Measurements from ENCODE around the gene XG.

XG gene

DNA sequence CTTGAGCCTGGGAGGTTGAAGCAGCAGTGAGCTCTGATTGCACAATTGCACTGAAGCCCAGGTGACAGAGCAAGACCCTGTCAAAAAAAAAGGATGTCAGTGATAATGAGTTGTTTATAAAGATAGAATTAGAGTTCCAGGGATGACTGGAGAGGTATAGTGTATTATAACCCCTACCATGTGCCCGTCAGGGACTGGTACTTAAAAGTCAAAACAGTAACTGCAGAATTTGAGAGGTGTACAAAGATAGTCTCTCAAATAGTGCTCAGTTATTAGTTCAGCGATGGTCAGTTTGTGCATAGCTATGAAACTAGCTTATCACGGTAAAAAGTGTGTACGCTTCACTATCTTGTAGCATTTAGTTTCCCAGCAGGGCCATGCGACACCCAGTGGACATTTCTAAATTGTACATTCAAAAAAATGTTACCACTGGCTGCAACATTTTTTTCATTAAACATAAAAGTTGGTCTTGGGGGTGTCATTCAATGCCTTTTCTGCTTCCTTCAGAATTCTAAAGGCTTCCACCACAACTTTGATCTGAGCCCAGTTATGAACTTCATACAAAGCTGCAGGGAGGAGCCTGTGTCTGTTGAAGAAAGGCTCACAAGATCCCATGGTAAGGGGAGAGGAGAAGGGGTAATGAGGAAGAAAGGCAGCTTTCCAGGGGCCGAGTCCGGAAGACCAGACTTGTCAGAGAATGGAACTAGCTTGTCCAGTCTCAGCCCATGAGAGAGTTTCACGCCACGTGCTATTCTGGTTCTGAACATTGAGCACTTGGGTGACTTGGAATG lies 67.7 kb downstream of the XG start:
- no peak for DNase-seq (ENCODE audit: low spot score)

DNA sequence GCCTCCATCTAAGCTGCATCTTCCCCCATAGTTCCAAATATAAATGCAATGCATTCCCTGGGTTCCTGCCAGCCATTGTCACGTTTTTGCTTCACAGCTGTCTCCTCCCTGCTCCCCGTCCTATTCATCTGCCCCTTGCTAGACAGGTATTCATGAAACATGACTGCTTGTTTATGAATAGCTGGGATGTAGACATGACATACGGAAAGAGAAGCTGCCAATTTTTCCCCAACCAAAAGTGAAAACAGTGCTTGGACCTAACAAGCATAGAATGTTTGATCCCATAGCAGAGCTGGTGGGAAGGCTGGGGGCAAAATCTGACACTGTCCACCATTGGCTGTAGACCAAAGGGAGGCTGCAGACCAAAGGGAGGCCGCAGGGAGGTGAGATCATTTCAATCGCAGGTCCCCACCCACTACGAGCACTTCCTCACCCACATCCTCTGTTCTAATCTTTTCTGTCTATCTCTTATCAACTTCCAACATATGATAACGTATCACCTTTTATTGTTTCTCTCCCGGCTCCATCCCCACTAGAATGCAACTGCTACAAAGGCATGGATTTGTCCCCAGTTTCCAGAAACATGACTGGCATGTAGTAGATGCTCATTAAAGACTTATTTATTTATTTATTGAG lies 68.4 kb downstream of the XG start:
- DNase-seq (ENCODE audit: low spot score), result no peak

DNA sequence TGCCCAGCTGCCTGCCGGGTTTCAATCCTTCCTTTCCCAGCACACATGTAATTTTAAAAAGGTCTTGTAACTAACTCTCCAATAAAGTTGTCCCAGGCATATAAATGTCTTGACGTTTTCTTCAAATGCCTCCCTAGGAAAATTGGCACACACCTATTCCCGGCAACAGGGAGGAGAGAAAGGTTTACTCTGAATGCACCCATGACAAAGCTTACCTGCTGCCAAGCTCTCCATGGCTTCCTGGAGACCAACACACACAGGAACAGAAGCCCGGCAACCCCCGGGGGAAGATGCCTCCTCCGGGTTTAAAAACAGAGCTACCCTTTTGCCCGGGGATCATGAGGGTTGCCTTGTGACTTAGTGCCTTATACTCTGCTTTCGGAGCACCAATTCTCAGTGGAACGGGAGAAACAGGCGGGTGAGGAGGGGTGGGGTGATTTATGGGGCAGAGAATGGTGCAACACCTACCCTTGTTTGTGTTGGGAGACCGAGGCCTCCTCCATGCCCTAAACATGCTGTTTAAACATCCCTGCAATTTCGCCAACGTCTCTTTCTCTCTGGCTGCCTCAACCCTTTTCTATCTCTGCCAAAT lies 72.1 kb downstream of the XG start:
- DNase-seq (ENCODE audit: low spot score), result no peak

DNA sequence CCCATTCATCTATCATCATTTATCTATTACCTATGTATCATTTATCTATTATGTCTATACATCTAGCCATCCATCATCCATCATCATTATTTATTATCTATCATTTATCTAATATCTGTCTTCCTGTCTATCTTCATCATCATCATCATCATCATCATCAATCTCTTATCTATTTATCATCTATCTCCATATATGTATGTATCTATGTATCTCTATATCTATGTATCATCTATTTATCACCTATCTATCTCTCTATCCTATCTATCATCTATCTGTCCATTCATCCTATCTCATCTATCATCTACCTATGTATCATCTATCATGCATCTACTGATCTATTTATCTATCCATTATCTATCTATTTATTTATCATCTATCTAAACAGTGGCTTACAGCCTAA lies 73.0 kb downstream of the XG start:
- DNase-seq (ENCODE audit: low spot score), result no peak

DNA sequence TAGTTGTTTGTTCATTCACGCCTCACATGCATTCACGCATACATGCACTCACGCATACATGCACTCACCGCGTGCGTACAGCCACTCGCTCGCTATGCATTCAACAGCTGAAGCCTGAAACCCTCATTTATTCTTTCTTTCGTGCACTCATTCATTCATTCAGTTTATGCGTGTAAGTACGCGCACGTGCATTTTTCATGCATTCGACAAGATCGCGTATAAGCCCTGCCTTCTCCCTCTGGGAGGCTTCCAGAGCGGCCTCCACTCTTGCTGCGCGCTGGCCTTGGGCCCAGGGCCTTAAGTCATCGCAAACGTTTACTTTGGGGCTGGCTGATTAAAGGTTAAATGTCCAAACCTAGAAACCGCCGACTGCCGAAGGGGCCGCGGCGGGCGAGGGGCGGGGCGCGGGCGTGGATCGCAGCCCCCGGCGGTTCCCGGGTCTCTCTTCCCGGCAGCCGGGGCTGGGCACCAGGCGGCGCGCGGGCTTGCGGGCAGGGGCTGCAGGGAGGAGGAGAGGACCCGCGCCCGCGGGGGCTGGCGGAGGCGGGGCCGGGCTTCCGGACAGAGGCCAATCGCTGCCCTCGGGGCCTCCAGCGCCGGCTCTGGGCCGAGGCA lies 76.6 kb downstream of the XG start, which contains the start of gene GYG2:
GYG2 (plus strand) TSS at position 587 of the 615 bp plus-strand sequence. CDS start 1,259 bp downstream, outside the sequence.
- peak; percentile 72 for DNase-seq (ENCODE audit: low spot score)

DNA sequence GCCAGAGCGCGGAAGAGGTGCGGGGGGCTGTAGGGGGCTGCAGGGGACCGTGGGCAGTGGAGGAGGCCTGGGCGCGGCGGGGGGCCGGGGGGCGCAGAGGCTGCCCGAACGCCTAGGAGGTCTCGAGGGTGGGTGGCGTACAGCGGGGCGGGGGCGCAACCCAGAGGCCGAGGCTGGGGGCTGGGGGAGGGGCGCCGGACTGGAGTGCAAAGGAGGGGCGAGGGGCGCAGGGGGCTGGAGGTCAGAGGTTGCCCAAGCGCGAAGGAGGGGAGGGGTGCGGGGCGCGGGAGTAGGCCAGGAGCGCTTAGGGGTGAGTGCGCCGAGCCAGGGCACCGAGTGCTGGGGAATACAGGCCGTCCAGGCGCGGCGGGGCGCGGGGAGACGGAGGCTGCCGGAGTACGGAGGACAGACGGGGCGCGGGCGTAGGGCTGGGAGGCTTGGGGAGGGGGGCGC lies 77.1 kb downstream of the XG start:
- DNase-seq (ENCODE audit: low spot score), result peak; percentile 58

DNA sequence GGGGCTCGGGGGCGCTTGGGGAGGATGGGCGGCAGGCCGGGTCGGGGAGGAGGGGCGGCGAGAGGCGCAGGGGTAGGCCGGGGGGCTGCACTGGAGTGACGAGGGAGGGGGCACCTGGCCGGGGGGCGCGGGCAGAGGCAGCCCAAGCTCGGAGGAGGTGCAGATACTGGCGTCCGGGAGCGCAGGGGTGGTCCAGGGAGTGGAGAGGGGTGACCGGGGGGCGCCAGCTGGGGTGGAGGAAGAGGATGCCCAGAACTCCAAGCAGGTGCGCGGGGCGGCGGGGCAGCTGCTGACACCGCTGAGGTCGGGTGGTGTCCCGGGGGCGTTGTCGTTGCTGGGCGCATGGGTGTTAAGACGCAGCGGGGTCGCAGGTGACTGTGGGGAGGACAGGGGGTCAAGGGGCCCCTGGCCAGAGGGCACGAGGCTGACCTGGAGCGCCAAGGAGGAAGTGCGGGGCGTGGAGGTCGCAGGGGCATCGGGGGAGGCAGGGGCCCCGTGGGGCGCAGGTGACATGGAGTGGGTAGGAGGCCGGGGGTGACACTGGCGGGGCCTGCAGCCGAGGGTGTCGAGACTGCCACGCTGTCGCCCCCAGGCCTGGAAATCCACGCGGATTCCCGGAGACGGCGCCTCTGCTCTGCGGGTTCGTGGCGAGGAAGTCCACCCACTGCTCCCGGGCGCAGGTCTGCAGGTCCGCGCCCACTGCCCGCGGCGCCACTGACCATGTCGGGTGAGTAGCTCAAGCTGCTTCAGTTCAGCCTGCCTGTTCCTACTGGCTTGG lies 77.8 kb downstream of the XG start:
- DNase-seq (ENCODE audit: low spot score), result peak; percentile 6

DNA sequence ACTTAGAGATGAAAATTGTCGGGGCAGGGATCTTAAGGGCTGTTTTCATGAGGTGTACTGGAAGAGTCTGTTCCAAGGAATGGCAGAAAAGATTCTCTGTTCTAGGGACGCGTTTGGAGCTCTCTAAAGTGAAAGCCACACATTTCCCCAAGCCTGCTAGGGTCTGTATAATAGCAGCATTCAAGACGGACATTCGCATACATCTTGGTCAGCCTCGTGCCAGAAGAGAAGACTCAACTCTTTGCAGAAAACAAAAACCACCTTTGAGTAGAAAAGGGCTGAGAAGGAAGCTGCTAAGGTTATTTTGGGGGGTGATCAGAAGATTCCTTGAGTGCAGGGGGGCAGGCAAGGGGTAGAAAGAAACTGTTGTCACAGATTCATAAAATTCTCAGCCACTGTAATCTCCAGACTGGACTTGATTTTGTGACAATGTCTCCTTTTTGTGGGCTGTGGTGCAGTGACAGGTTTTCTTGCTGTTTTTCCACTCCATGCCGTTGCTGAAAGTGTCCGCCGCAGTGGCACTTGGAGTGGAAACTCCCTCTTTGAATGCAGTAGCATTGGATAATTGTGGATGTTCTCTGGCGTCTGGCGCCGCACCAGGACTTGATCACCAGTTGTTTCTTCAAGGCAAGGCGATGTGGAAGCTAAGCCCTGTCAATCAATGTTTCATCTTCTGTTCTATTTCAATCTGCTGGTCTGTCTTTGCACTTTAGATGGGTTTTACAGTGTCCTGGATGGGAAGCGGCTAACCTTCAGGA lies 79.8 kb downstream of the XG start:
- no peak for DNase-seq (ENCODE audit: low spot score)

DNA sequence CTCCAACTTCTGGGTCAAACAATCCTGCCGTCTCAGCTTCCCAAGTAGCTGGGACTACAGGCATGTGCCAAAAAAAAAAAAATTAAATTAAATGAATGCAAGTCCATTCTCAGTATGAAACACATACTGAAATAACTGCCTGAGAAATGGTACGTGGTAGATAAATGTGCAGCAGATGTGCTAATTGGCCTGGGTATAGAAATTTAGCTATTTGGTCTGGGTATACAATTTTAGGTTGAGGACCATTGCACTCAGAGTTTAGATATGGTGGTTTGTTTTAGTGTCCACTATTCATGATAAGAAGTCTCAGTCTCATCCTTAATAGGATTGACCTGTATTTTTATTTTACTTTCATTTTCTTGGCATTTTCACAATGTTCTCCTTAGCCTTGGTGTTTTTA lies 86.1 kb downstream of the XG start:
- no peak for DNase-seq (ENCODE audit: low spot score)

DNA sequence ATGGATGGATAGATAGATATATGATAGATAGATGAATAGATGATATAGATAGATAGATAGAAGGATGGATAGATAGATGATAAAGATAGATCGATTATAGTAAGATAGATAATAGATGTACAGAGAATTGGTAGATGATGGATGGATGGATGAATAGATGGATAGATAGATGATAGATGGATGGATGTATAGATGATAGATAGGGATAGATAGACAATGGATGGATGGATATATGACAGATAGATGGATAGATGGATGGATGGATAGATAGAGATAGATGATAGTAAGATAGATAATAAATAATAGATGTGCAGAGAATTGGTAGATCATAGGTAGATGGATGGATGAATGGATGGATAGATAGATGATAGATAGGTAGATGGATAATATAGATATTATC lies 89.1 kb downstream of the XG start:
- DNase-seq (ENCODE audit: low spot score), result no peak

DNA sequence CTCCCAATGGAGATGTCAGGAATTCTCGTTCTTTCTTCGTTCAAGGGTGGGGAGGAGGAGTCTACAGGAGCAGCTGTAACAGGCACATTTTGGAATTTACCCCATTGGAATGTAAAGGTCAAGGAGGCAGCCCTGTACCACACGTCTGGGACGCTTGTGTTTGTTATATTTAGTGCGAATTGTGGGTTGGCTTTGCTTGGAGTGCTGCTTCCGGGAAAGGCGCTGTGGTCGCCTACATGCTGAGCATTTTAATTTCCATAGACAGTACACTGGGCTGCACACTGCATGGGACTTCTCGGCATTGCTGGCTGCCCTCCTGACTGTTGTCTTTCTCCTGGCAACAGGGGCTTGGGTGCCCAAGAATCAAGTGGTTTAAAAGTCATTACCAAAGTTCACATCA lies 89.7 kb downstream of the XG start:
- no peak for DNase-seq (ENCODE audit: low spot score)

DNA sequence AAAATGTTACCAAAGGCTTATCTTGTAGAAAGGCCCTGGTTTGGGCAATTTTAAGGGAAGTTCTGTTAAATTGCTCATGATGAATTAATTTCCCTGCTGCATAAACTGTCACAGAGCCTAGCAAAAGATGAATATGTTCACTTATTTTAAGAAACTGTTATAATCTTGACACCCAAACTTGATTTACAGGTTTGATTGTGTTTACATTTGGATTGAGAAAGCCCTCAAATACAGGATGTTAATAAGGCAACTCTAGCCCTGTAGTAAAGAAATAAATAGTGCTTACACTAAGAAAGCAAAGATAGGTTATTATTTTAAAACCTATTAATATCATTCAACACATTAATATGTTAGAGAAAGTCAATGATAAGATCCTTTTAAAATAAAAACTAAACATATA lies 95.2 kb downstream of the XG start:
- DNase-seq (ENCODE audit: low spot score), result no peak

DNA sequence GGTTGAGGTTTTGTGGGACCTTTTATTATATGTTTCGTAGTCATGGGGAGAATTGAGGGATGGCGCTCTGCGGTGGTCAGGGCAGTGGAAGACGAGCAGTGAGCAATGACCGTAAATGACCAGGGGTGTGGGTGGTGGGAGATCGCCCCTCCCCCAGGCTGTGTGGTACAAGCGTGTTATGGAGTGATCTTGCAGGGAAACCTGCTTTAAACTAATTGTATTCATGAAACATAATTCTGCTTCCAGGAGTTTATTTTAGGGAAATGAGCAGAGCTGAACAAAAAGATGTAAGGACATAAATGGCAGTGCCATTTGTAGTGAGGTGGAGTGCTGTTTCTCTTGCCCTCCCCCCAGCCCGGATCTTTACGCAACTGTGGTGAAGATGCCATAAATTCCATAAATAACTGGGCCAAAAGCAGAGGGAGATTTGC lies 97.0 kb downstream of the XG start:
- no peak for DNase-seq (ENCODE audit: low spot score)

DNA sequence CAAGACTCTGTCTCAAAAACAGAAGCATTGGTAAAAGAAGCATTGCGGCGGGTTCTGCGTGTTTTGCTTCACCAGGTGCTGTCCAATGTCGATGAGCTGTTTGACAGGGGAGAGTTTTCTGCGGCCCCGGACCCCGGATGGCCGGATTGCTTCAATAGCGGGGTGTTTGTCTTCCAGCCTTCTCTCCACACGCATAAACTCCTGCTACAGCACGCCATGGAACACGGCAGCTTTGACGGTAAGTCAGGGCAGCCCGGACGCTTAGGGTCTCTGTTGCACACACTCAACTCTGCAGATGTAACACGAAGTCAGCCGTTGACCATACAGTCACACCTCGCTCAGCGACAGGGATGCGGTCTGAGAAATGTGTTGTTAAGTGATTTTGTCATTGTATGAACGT lies 103.1 kb downstream of the XG start:
- DNase-seq (ENCODE audit: low spot score), result no peak

DNA sequence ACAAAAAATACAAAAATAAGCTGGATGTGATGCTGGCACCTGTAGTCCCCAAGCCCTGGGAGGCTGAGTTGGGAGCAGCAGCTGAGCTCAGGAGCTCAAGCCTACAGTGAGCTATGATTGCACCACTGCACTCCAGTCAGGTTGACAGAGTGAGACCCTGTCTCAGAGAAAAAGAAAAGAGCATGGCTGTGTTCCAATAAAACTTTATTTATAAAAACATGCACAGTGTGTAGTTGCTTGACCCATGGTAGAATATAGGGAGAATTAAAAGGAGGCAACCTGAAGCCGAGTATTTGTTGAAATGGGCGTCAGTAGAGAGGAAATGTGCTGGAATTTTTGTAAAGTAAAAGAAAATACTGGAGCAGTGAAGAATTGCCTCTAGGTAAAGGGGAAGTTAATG lies 103.9 kb downstream of the XG start:
- DNase-seq (ENCODE audit: low spot score), result no peak

DNA sequence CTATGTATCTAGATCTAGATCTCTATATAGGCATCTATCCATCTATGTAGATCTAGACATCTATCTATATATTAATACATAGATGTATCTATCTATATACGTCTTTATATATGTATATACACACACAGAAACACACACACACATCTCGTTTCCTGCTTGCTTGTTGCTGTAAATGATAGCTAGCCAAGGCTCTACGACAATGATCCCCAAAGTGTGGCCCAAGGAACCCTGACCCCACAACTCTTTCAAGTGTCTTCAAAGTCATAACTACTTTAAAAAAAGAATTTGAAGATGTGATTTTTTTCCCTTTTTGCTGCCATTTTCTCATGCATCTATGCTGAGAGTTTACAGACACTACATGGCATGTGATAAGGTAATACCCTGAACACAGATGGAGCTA lies 105.7 kb downstream of the XG start:
- DNase-seq (ENCODE audit: low spot score), result no peak

DNA sequence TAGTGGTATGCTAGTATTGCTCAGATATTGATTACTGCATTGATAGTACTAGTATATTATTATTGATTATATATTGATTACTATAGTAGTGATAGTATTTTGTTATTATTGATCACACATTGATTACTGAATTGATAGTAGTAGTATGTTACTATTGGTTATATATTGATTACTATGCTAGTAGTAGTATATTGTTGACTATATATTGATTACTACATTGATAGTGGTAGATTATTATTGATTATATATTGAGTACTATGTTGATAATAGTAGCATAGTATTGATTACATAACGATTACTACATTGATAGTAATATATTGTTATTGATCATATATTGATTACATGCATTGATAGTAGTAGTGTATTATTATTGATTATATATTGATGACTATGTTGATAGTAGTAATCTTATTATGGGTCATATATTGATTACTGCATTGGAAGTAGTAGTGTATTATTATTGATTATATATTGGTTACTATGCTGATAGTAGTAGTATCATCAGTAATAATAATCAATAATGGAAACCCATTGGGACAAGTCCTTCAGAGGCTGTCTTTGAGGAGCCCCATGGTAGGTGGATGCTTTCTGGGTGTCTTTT lies 107.5 kb downstream of the XG start:
- no peak for DNase-seq (ENCODE audit: low spot score)

DNA sequence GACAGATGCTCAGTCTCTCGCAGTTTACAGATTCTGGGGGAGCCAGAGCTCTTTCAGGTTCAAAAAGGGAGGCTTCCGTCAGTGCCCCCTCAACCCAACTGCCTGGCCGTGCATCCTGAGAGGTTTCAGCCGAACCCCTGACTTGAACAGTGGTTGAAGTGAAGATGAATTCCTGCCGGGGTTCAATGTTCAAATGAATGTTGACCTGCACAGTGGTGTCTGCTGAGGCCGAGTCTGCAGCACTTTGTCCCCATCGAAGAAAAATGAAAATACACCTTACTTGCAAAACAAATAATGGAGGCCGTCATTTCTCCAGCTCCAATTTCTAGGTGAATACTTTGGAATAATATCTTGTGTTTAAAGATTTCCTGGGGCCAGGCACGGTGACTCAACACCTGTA lies 110.6 kb downstream of the XG start:
- no peak for DNase-seq (ENCODE audit: low spot score)

DNA sequence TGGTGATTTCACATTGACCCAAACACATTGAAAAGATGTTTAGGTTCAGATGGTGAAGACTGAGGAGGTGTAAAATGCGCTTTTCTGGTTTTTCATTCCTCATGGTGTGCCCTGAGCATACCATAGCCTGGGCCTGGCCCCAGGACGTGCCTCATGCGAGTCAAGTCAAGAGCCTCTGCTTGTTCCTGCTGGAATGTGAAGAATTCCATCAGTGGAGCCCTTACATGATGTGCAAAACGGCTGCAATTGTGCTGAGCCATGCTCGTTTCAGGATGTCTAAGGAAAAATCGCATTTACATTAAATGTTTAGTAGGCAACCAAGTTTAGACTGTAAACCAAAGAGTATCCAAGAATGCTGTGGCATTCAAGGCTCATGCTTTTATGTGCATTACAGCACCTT lies 111.8 kb downstream of the XG start:
- DNase-seq (ENCODE audit: low spot score), result peak; percentile 8

Data from iPS-NIHi11 (cell line).